ENCODE results near the gene UQCR11. TPM values are rescaled to one million over a fixed set of nuclear protein-coding genes. Genes with fewer than 3 reads are reported as not detected.

The UQCR11 gene
- total RNA-seq: 171 and 176 TPM in 2 replicates

DNA sequence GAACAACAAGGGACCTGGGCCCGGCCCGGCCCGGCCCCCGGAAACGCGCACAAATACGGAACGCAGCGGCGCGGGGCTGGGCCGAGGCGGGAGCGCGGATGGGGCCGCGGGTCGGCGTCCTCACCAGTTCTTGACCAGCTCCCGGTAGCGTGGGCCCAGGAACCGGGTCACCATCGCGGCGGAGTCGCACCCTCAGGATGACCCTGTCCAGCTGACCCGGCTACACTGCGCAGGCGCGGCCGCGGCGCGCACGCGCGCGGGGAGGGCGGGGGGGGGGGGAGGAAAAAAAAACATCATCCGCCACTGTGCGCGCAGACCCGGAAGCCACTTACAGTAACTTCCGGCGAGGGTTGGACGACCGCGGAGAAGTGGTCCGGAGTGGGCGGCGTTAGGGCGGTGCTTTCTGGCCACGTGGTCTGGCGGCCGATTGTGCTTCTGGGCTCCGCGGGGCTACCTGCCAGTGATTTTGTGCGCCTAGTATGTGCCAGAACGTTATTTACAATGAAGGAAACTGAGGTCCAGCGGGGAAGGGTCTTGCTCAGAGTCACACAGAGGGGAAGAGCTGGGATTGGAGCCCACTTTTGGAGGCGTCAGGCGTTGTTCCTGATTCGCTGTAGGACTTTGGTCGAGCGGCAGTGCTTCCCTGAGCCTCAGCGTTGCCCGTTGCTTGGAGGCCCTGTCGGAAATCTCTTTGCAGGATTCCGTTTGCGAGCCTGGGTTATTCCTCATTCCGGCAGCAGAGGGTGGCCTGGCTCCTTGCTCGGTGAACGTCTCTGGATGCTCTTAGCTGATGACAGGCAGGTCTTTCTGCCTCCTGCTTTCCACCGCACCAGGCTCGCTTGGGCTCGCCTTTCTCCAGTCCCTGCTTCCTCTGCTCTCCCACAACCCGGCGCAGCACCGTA is at the start of gene UQCR11:
Gene UQCR11, minus strand, starts transcription at position 227 of the 902 bp plus-strand sequence. Its CDS starts 53 bp downstream, at position 174.
- Mint-ChIP-seq H3K4me1 (ENCODE audit: low read depth) (peaks cover 27% of the 10 kb centered on the region), H3K27me3 (ENCODE audit: insufficient read depth) (no peaks in the 10 kb centered on the region), H3K4me3 (peak within 1 kb of the TSS; percentile 98), H3K27ac (peak within 1 kb of the TSS; percentile 100), H3K36me3 (ENCODE audit: low read depth) (peaks cover 12% of the 10 kb centered on the region), H3K9me3 (no peaks in the 10 kb centered on the region)
- intact Hi-C loops (cut with micrococcal nuclease): loop anchor here (1.0 kb wide), 5 partner anchors 13 to 207 kb away; partner anchors contain the start of genes ATP8B3, MBD3 and PCSK4
- peak; percentile 88 for DNase-seq (ENCODE audit: low spot score)

DNA sequence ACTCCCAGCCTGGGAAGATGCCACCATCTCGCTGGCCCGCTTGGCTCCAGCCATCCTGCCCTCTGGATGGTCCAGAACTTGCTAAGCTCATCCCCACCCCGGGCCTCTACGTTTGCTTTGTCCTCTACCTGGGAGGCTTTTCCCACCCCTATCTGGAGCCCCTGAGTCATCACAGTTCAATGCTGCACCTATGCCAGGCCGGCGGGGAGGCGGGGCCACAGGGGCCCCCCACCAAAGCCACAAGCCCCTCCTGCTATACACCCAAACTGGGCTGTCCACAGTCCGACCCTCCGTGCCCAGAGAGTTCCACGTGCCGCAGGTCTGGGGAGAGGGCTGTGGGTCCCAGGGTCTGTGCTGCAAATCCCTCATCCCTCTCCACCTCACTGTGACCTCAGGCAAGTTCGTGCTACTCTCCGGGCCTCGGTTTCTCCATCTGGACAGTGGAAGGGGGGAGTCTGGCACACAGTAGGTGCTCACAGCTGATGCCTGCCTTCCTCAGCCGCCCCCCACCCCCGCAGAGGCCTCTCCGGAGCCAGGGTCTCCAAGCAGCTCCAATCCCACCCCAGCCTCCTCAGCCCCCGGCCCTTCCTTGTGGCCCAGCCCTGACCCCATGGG is 49.0 kb upstream of the UQCR11 start:
- intact Hi-C loops (cut with micrococcal nuclease): loop anchor here (5.0 kb wide), 3 partner anchors 377 to 1918 kb away; partner anchors contain the start of genes FAM174C and HMG20B
- no peaks in the 10 kb centered on the region for H3K9me3 Mint-ChIP-seq
- H3K36me3 Mint-ChIP-seq (ENCODE audit: low read depth): peaks cover 4% of the 10 kb centered on the region
- peak overlapping the region; percentile 26 for H3K4me3 Mint-ChIP-seq
- H3K27me3 Mint-ChIP-seq (ENCODE audit: insufficient read depth): peaks cover 6% of the 10 kb centered on the region
- H3K27ac Mint-ChIP-seq: no peak overlapping the region
- peaks cover 16% of the 10 kb centered on the region for H3K4me1 Mint-ChIP-seq (ENCODE audit: low read depth)
- DNase-seq (ENCODE audit: low spot score): no peak

DNA sequence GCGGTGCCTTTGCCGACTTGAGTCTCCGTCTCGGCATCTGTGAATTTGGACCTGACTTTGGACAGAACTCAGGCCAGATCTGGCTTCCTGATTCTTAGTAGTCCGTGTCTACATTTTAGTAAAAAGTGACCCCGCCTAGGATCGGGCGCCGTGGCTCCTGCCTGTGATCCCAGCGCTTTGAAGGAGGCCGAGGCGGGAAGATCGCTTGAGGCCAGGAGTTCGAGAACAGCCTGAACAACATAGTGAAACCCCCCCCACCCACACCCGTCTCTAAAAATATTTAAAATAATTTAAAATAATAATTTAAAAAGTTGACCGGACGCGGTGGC is 48.0 kb upstream of the UQCR11 start:
- DNase-seq (ENCODE audit: low spot score): no peak

GRCh38 chr19:1652471-1653299 is 47.4 kb upstream of the UQCR11 start, which contains the start of gene TCF3:
Gene TCF3, minus strand, starts transcription at chr19:1652615. Its CDS starts 2,367 bp downstream, at chr19:1650248.
- H3K27me3 Mint-ChIP-seq (ENCODE audit: insufficient read depth): peaks cover 1% of the 10 kb centered on the region

More for the DNA sequence above, 48.0 kb upstream of the UQCR11 start:
- Mint-ChIP-seq H3K36me3 (ENCODE audit: low read depth) (peaks cover 8% of the 10 kb centered on the region), H3K9me3 (no peaks in the 10 kb centered on the region), H3K4me1 (ENCODE audit: low read depth) (peaks cover 16% of the 10 kb centered on the region), H3K27ac (peak overlapping the region; percentile 84), H3K4me3 (peak overlapping the region; percentile 79), H3K27me3 (ENCODE audit: insufficient read depth) (peaks cover 1% of the 10 kb centered on the region)
- intact Hi-C loops (cut with micrococcal nuclease): loop anchor here (1.0 to 5.0 kb wide), 6 partner anchors 61 to 1919 kb away; partner anchors contain the start of genes FAM174C, HMG20B, MBD3 and PCSK4

DNA sequence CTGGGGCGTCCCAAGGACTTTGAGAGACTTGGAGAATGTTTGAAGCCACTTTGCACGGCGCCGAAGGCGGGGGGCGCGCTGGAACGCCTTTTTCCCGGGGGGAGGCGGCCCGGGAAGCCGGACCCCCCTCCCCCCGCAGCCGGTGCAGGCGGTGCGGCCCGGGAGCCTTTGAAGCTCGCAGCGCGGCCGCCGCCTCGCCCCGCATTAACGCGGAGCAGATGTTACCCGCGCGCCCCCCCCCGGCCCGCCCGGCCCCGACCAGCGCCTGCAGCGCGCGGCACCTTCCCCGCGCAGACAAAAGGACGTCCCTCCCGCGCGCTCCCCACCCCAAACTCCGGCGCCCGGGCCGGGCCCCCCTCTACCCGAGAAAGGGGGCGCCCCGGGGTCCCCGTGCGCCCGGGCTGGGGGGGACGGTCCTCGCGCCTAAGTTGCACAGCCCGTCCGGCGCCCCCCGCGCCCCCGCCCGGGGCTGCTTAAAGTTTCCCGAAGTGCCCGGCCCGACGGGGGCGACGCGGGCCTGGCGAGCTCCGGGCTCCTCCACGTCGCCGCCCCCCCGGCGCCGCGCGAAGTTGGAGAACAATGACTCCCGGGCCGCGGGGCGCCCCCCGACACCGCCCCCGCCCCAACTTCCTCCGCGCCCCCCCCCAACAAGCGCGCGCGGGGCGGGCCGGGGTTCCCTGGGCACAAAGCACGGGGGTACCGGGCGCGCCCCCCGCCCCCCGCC is 46.5 kb upstream of the UQCR11 start:
- Mint-ChIP-seq H3K36me3 (ENCODE audit: low read depth) (peaks cover 8% of the 10 kb centered on the region), H3K4me3 (peak overlapping the region; percentile 95), H3K4me1 (ENCODE audit: low read depth) (peaks cover 16% of the 10 kb centered on the region), H3K27me3 (ENCODE audit: insufficient read depth) (peaks cover 1% of the 10 kb centered on the region), H3K9me3 (no peaks in the 10 kb centered on the region), H3K27ac (peak overlapping the region; percentile 97)
- intact Hi-C loops (cut with micrococcal nuclease): loop anchor here (1.0 to 5.0 kb wide), 6 partner anchors 45 to 1921 kb away; partner anchors contain the start of genes FAM174C, HMG20B, PCSK4 and REEP6
- DNase-seq (ENCODE audit: low spot score): peak; percentile 26

More at GRCh38 chr19:1652471-1653299, 47.4 kb upstream of the UQCR11 start, which contains the start of gene TCF3:
- intact Hi-C loops (cut with micrococcal nuclease): loop anchor here (1.0 to 5.0 kb wide), 6 partner anchors 60 to 1920 kb away; partner anchors contain the start of genes FAM174C, HMG20B, MBD3 and PCSK4
- Mint-ChIP-seq H3K4me1 (ENCODE audit: low read depth) (peaks cover 16% of the 10 kb centered on the region), H3K36me3 (ENCODE audit: low read depth) (peaks cover 8% of the 10 kb centered on the region), H3K9me3 (no peaks in the 10 kb centered on the region), H3K4me3 (peak within 1 kb of the TSS; percentile 95), H3K27ac (peak within 1 kb of the TSS; percentile 97)
- DNase-seq (ENCODE audit: low spot score): peak; percentile 98

- no peaks in the 10 kb centered on the region for H3K9me3 Mint-ChIP-seq
- peaks cover 8% of the 10 kb centered on the region for H3K36me3 Mint-ChIP-seq (ENCODE audit: low read depth)
- H3K27me3 Mint-ChIP-seq (ENCODE audit: insufficient read depth): peaks cover 1% of the 10 kb centered on the region
- peak overlapping the region; percentile 97 for H3K27ac Mint-ChIP-seq
- peak overlapping the region; percentile 95 for H3K4me3 Mint-ChIP-seq
- intact Hi-C loops (cut with micrococcal nuclease): loop anchor here (1.0 to 5.0 kb wide), 4 partner anchors 45 to 1921 kb away; partner anchors contain the start of genes FAM174C and HMG20B
- peak; percentile 37 for DNase-seq (ENCODE audit: low spot score)
- H3K4me1 Mint-ChIP-seq (ENCODE audit: low read depth): peaks cover 16% of the 10 kb centered on the region
Measured at GRCh38 chr19:1650650-1651567, 45.6 kb upstream of the UQCR11 start.

GRCh38 chr19:1649706-1650649 is 44.7 kb upstream of the UQCR11 start:
- Mint-ChIP-seq H3K36me3 (ENCODE audit: low read depth) (peaks cover 8% of the 10 kb centered on the region), H3K27ac (peak overlapping the region; percentile 77), H3K27me3 (ENCODE audit: insufficient read depth) (peaks cover 1% of the 10 kb centered on the region), H3K4me3 (peak overlapping the region; percentile 95), H3K9me3 (no peaks in the 10 kb centered on the region), H3K4me1 (ENCODE audit: low read depth) (peaks cover 16% of the 10 kb centered on the region)
- DNase-seq (ENCODE audit: low spot score): no peak
- intact Hi-C loops (cut with micrococcal nuclease): loop anchor here (5.0 kb wide), 3 partner anchors 373 to 1922 kb away; partner anchors contain the start of genes FAM174C and HMG20B

- H3K4me3 Mint-ChIP-seq: no peak overlapping the region
- intact Hi-C loops (cut with micrococcal nuclease): no loop called here
- H3K4me1 Mint-ChIP-seq (ENCODE audit: low read depth): peaks cover 16% of the 10 kb centered on the region
- H3K36me3 Mint-ChIP-seq (ENCODE audit: low read depth): peaks cover 8% of the 10 kb centered on the region
- DNase-seq (ENCODE audit: low spot score): no peak
- H3K27ac Mint-ChIP-seq: no peak overlapping the region
- peaks cover 1% of the 10 kb centered on the region for H3K27me3 Mint-ChIP-seq (ENCODE audit: insufficient read depth)
- no peaks in the 10 kb centered on the region for H3K9me3 Mint-ChIP-seq
Measured at GRCh38 chr19:1648920-1649541, 43.8 kb upstream of the UQCR11 start.

DNA sequence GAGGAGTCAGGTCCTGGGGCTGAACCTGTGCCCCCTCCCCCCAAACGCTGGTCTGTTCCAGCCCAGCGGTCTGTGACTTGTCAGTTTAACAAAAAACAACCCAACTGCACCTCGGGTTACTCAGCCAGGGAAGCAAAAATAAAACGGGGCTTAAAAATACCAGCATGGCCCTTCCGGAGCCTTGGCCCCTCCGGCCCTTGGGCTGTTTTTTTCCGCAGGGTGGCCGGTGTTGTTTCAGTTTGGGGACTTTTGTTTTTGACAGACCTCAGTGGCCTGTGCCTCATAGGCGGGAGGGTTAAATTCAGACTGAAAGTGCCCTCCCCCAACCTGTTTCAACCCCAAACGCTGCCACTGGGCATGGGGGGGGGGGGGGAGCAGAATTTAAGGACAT is 43.2 kb upstream of the UQCR11 start:
- intact Hi-C loops (cut with micrococcal nuclease): no loop called here
- DNase-seq (ENCODE audit: low spot score): no peak
- Mint-ChIP-seq H3K4me1 (ENCODE audit: low read depth) (peaks cover 16% of the 10 kb centered on the region), H3K9me3 (no peaks in the 10 kb centered on the region), H3K4me3 (no peak overlapping the region), H3K36me3 (ENCODE audit: low read depth) (peaks cover 8% of the 10 kb centered on the region), H3K27me3 (ENCODE audit: insufficient read depth) (peaks cover 1% of the 10 kb centered on the region), H3K27ac (no peak overlapping the region)

All from activated T-helper 1 cell treated with anti-CD3 and anti-CD28 coated beads, Interleukin-12 subunit alpha, Interleukin-12 subunit beta, Interleukin-2, Interleukin-4 antibody, amounts not matched to agents 30 ng/mL and 10 ng/mL and 1 ng/mL, durations not matched to agents 14 hours and 24 hours and 36 hours (primary cell).